Measurements from ENCODE around the gene CREB3L1.
"Not testable (repeated sequence)": the region's sequence is repeated elsewhere in the genome, so short reads cannot be mapped to it uniquely, and the experiment has no call there.

Gene CREB3L1

GRCh38 chr11:46294365-46295309, 17.2 kb downstream of the CREB3L1 start:
- Histone ChIP-seq H3K4me1 (ENCODE audit: control insufficient read depth, insufficient read depth, low read length) (peaks cover 25% of the 10 kb centered on the region), H3K9me3 (ENCODE audit: control insufficient read depth, insufficient read depth, low read length) (no peaks in the 10 kb centered on the region), H3K4me3 (ENCODE audit: low read depth, low read length) (peak overlapping the region; percentile 65), H3K27me3 (ENCODE audit: control insufficient read depth, insufficient read depth, low read length) (no peaks in the 10 kb centered on the region), H3K9ac (ENCODE audit: low read depth, low read length) (peak overlapping the region; percentile 61), H3K36me3 (ENCODE audit: control insufficient read depth, insufficient read depth, low read length) (no peaks in the 10 kb centered on the region)

- H3K9me3 ChIP-seq (ENCODE audit: control insufficient read depth, insufficient read depth, low read length): no peaks in the 10 kb centered on the region
- H3K9ac ChIP-seq (ENCODE audit: low read depth, low read length): peak overlapping the region; percentile 61
- no peaks in the 10 kb centered on the region for H3K36me3 ChIP-seq (ENCODE audit: control insufficient read depth, insufficient read depth, low read length)
- H3K4me1 ChIP-seq (ENCODE audit: control insufficient read depth, insufficient read depth, low read length): peaks cover 16% of the 10 kb centered on the region
- peak overlapping the region; percentile 65 for H3K4me3 ChIP-seq (ENCODE audit: low read depth, low read length)
- H3K27me3 ChIP-seq (ENCODE audit: control insufficient read depth, insufficient read depth, low read length): no peaks in the 10 kb centered on the region
Measured at GRCh38 chr11:46295312-46296058, 18.0 kb downstream of the CREB3L1 start.

- Histone ChIP-seq H3K9ac (ENCODE audit: low read depth, low read length) (peak overlapping the region; percentile 41), H3K4me1 (ENCODE audit: control insufficient read depth, insufficient read depth, low read length) (peaks cover 12% of the 10 kb centered on the region), H3K27me3 (ENCODE audit: control insufficient read depth, insufficient read depth, low read length) (no peaks in the 10 kb centered on the region), H3K9me3 (ENCODE audit: control insufficient read depth, insufficient read depth, low read length) (no peaks in the 10 kb centered on the region), H3K36me3 (ENCODE audit: control insufficient read depth, insufficient read depth, low read length) (no peaks in the 10 kb centered on the region), H3K4me3 (ENCODE audit: low read depth, low read length) (peak overlapping the region; percentile 65)
Measured at GRCh38 chr11:46296059-46296527, 18.6 kb downstream of the CREB3L1 start.

- H3K9ac ChIP-seq (ENCODE audit: low read depth, low read length): no peak overlapping the region
- H3K36me3 ChIP-seq (ENCODE audit: control insufficient read depth, insufficient read depth, low read length): no peaks in the 10 kb centered on the region
- H3K4me1 ChIP-seq (ENCODE audit: control insufficient read depth, insufficient read depth, low read length): peaks cover 5% of the 10 kb centered on the region
- no peaks in the 10 kb centered on the region for H3K9me3 ChIP-seq (ENCODE audit: control insufficient read depth, insufficient read depth, low read length)
- peak overlapping the region; percentile 65 for H3K4me3 ChIP-seq (ENCODE audit: low read depth, low read length)
- no peaks in the 10 kb centered on the region for H3K27me3 ChIP-seq (ENCODE audit: control insufficient read depth, insufficient read depth, low read length)
Measured at GRCh38 chr11:46296528-46297448, 19.3 kb downstream of the CREB3L1 start.

GRCh38 chr11:46298699-46299433, 21.4 kb downstream of the CREB3L1 start:
- peaks cover 4% of the 10 kb centered on the region for H3K4me1 ChIP-seq (ENCODE audit: control insufficient read depth, insufficient read depth, low read length)
- H3K27me3 ChIP-seq (ENCODE audit: control insufficient read depth, insufficient read depth, low read length): no peaks in the 10 kb centered on the region
- no peak overlapping the region for H3K9ac ChIP-seq (ENCODE audit: low read depth, low read length)

GRCh38 chr11:46299451-46299961, 22.0 kb downstream of the CREB3L1 start:
- no peaks in the 10 kb centered on the region for H3K27me3 ChIP-seq (ENCODE audit: control insufficient read depth, insufficient read depth, low read length)
- H3K4me1 ChIP-seq (ENCODE audit: control insufficient read depth, insufficient read depth, low read length): peaks cover 4% of the 10 kb centered on the region
- no peaks in the 10 kb centered on the region for H3K9me3 ChIP-seq (ENCODE audit: control insufficient read depth, insufficient read depth, low read length)
- no peak overlapping the region for H3K4me3 ChIP-seq (ENCODE audit: low read depth, low read length)
- H3K36me3 ChIP-seq (ENCODE audit: control insufficient read depth, insufficient read depth, low read length): no peaks in the 10 kb centered on the region
- no peak overlapping the region for H3K9ac ChIP-seq (ENCODE audit: low read depth, low read length)

More at GRCh38 chr11:46298699-46299433, 21.4 kb downstream of the CREB3L1 start:
- no peaks in the 10 kb centered on the region for H3K9me3 ChIP-seq (ENCODE audit: control insufficient read depth, insufficient read depth, low read length)
- H3K4me3 ChIP-seq (ENCODE audit: low read depth, low read length): no peak overlapping the region
- H3K36me3 ChIP-seq (ENCODE audit: control insufficient read depth, insufficient read depth, low read length): no peaks in the 10 kb centered on the region

- peaks cover 4% of the 10 kb centered on the region for H3K4me1 ChIP-seq (ENCODE audit: control insufficient read depth, insufficient read depth, low read length)
- no peak overlapping the region for H3K9ac ChIP-seq (ENCODE audit: low read depth, low read length)
- no peaks in the 10 kb centered on the region for H3K36me3 ChIP-seq (ENCODE audit: control insufficient read depth, insufficient read depth, low read length)
- no peaks in the 10 kb centered on the region for H3K9me3 ChIP-seq (ENCODE audit: control insufficient read depth, insufficient read depth, low read length)
- H3K4me3 ChIP-seq (ENCODE audit: low read depth, low read length): no peak overlapping the region
- H3K27me3 ChIP-seq (ENCODE audit: control insufficient read depth, insufficient read depth, low read length): no peaks in the 10 kb centered on the region
Measured at GRCh38 chr11:46300270-46300669, 22.8 kb downstream of the CREB3L1 start.

- Histone ChIP-seq H3K9ac (ENCODE audit: low read depth, low read length) (no peak overlapping the region), H3K4me3 (ENCODE audit: low read depth, low read length) (no peak overlapping the region), H3K9me3 (ENCODE audit: control insufficient read depth, insufficient read depth, low read length) (no peaks in the 10 kb centered on the region), H3K36me3 (ENCODE audit: control insufficient read depth, insufficient read depth, low read length) (peaks cover 3% of the 10 kb centered on the region), H3K27me3 (ENCODE audit: control insufficient read depth, insufficient read depth, low read length) (no peaks in the 10 kb centered on the region), H3K4me1 (ENCODE audit: control insufficient read depth, insufficient read depth, low read length) (no peaks in the 10 kb centered on the region)
Measured at GRCh38 chr11:46302866-46303265, 25.4 kb downstream of the CREB3L1 start.

- not testable (repeated sequence) for H3K9me3 ChIP-seq (ENCODE audit: control insufficient read depth, insufficient read depth, low read length); H3K27me3 ChIP-seq (ENCODE audit: control insufficient read depth, insufficient read depth, low read length); H3K36me3 ChIP-seq (ENCODE audit: control insufficient read depth, insufficient read depth, low read length); H3K4me3 ChIP-seq (ENCODE audit: low read depth, low read length); H3K9ac ChIP-seq (ENCODE audit: low read depth, low read length); H3K4me1 ChIP-seq (ENCODE audit: control insufficient read depth, insufficient read depth, low read length)
Measured at GRCh38 chr11:46304036-46304435, 26.6 kb downstream of the CREB3L1 start.

GRCh38 chr11:46304605-46305179, 27.2 kb downstream of the CREB3L1 start:
- no peaks in the 10 kb centered on the region for H3K27me3 ChIP-seq (ENCODE audit: control insufficient read depth, insufficient read depth, low read length)
- H3K9ac ChIP-seq (ENCODE audit: low read depth, low read length): no peak overlapping the region
- H3K4me3 ChIP-seq (ENCODE audit: low read depth, low read length): no peak overlapping the region
- peaks cover 7% of the 10 kb centered on the region for H3K4me1 ChIP-seq (ENCODE audit: control insufficient read depth, insufficient read depth, low read length)
- H3K36me3 ChIP-seq (ENCODE audit: control insufficient read depth, insufficient read depth, low read length): peaks cover 3% of the 10 kb centered on the region
- no peaks in the 10 kb centered on the region for H3K9me3 ChIP-seq (ENCODE audit: control insufficient read depth, insufficient read depth, low read length)
